Endodermal cell (in vitro differentiated cells): ENCODE measurements around the gene PPP1R3E. TPM values are rescaled to one million over a fixed set of nuclear protein-coding genes. Genes with fewer than 3 reads are reported as not detected.

Experiments
- DNase-seq: peaks from one replicate; pipeline ENCODE4 v3.0.0-alpha.2; 2017
- H3K27ac ChIP-seq: 2 replicates; pipeline ENCODE4 v1.5.1; 2013; ENCODE audit warnings: mild to moderate bottlenecking, low read depth, low read length, moderate library complexity
- H3K27me3 ChIP-seq: 2 replicates; pipeline ENCODE4 v1.6.1; 2013; ENCODE audit warnings: mild to moderate bottlenecking, low read length, moderate library complexity; ENCODE audit not compliant: insufficient read depth, control insufficient read depth, poor library complexity, severe bottlenecking
- H3K36me3 ChIP-seq: 2 replicates; pipeline ENCODE4 v1.7.0; 2013; ENCODE audit warnings: mild to moderate bottlenecking, low read length, moderate library complexity; ENCODE audit not compliant: control insufficient read depth, insufficient read depth
- H3K4me1 ChIP-seq: one replicate; pipeline ENCODE4 v1.7.0; 2013; ENCODE audit warnings: low read length; ENCODE audit not compliant: control insufficient read depth, insufficient read depth
- H3K4me3 ChIP-seq: 2 replicates; pipeline ENCODE4 v1.5.1; 2013; ENCODE audit warnings: mild to moderate bottlenecking, low read length, moderate library complexity
- H3K9ac ChIP-seq: 2 replicates; pipeline ENCODE4 v1.6.1; 2013; ENCODE audit warnings: mild to moderate bottlenecking, low read length, moderate library complexity; ENCODE audit not compliant: poor library complexity, severe bottlenecking; ENCODE audit errors: extremely low read depth
- H3K9me3 ChIP-seq: 2 replicates; pipeline ENCODE4 v1.6.1; 2013; ENCODE audit warnings: mild to moderate bottlenecking, low read length, moderate library complexity; ENCODE audit not compliant: control insufficient read depth
- H3K27ac Mint-ChIP-seq: 2 replicates; pipeline ENCODE4 v1.8.0; 2020; ENCODE audit warnings: mixed read lengths
- H3K27me3 Mint-ChIP-seq: 2 replicates; pipeline ENCODE4 v1.8.0; 2021; ENCODE audit warnings: mild to moderate bottlenecking, mixed read lengths; ENCODE audit not compliant: insufficient read depth
- H3K36me3 Mint-ChIP-seq: 2 replicates; pipeline ENCODE4 v1.8.0; 2020; ENCODE audit warnings: low read depth, mixed read lengths
- H3K4me1 Mint-ChIP-seq: 2 replicates; pipeline ENCODE4 v1.8.0; 2020; ENCODE audit warnings: mixed read lengths
- H3K4me3 Mint-ChIP-seq: 2 replicates; pipeline ENCODE4 v1.8.0; 2020; ENCODE audit warnings: mild to moderate bottlenecking, moderate library complexity, mixed read lengths
- H3K9me3 Mint-ChIP-seq: 2 replicates; pipeline ENCODE4 v1.8.0; 2020; ENCODE audit warnings: mild to moderate bottlenecking, mixed read lengths
- WGBS, 2 experiments: methylation state at CpG; one replicate each; pipeline versions ENCODE4 v1.1.5 to v1.1.7; 2013; ENCODE audit warnings: missing lambda C conversion rate in 2 of 2, mixed read lengths in 1 of 2; ENCODE audit not compliant: insufficient coverage in 1 of 2, insufficient read length in 1 of 2; 5-methylcytosine and 5-hydroxymethylcytosine counted together
- long read RNA-seq, 4 experiments: library from polyadenylated mRNA in 2 of 4; library from RNA in 1 of 4; library from capped mRNA in 1 of 4; stranded (forward) in 3 of 4; unstranded in 1 of 4; transcript quantifications; one replicate each; pipeline ENCODE4 v2.0.0, GENCODE V29; 2020 to 2021; ENCODE audit warnings: inconsistent platforms in 1 of 4
- polyA plus RNA-seq, 2 experiments: library from polyadenylated mRNA; stranded (reverse); fragments of 50-300 nt; gene quantifications; one replicate each; pipeline ENCODE4 v1.2.3, GENCODE V29; 2013
- total RNA-seq, 2 donors: library from RNA; stranded (reverse); fragmentation: NEBNext Ultra II Directional in 1 of 2; extraction: Animal tissue kit (Norgen Biotek cat#: 25700) in 1 of 2; gene quantifications; 2 replicates in 1 of 2; 3 replicates in 1 of 2; pipeline ENCODE4 v1.2.1, GENCODE V29; 2021
- TF ChIP-seq, protein P1 (sequence below): fragments of 200-600 bp; sonication (generic); conservative IDR thresholded peaks from 2 replicates; pipeline ENCODE4 v1.5.0; 2021; ENCODE audit warnings: antibody characterized with exemption, mild to moderate bottlenecking

The PPP1R3E gene, protein sequence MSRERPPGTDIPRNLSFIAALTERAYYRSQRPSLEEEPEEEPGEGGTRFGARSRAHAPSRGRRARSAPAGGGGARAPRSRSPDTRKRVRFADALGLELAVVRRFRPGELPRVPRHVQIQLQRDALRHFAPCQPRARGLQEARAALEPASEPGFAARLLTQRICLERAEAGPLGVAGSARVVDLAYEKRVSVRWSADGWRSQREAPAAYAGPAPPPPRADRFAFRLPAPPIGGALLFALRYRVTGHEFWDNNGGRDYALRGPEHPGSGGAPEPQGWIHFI
- total RNA-seq: 1 to 10 TPM; 5.7 to 6.5 TPM
- 9.8 TPM for polyA plus RNA-seq (2013, experiment 1 of 2)
- polyA plus RNA-seq (2013, experiment 2 of 2): 9.6 TPM
- long read RNA-seq, experiment 1: 0 reads
- long read RNA-seq, experiment 2, partial matches to known transcripts: 0 of 3 reads
- long read RNA-seq, experiment 2, other reads (novel, unspliced or antisense): 3 of 3 reads
- long read RNA-seq, experiment 3, partial matches to known transcripts: 0 of 1 reads
- long read RNA-seq, experiment 3, other reads (novel, unspliced or antisense): 1 of 1 reads
- long read RNA-seq, experiment 4: 0 reads

DNA sequence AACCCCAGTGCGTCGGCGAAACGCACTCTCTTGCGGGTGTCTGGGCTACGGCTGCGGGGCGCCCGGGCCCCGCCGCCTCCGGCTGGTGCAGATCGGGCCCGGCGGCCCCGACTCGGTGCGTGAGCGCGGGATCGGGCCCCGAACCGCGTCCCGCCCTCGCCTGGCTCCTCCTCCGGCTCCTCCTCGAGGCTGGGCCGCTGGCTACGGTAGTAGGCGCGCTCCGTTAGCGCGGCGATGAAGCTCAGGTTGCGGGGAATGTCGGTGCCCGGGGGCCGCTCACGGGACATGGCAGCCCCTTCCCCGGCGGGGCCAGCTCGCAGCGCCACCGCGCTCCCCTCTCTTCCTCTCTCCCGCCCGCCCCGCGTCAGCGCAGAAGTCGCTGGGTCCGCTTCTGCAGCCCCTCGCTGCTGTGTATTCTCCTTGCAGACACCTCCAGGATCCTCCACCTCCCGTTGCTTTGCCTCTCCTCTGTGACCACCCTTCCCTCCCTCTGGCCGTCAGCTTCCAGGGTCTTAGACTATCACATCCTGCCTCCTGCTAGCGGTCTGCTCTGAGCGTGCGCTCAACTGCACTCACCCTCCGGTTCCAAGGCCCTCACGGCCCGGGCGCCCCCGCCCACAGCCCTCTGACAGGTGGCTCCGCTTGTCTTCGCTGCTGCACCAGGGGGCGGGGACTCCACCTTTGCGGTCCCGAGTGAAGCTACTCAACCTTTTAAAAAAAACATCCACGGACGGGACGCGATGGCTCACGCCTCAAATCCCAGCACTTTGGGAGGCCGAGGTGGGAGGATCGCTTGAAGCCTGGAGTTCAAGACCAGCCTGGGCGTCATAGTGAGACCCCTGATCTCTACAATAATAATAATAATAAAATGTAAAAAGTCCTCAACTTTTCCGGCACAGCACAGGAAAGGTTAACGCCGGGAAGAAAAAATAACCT is at the start of gene PPP1R3E:
Gene PPP1R3E (minus strand): TSS at position 570 of the 936 bp plus-strand sequence. CDS start 283 bp downstream, at position 287.
- peaks cover 15% of the 10 kb centered on the region for H3K4me1 Mint-ChIP-seq
- TF ChIP-seq, protein P1, sequence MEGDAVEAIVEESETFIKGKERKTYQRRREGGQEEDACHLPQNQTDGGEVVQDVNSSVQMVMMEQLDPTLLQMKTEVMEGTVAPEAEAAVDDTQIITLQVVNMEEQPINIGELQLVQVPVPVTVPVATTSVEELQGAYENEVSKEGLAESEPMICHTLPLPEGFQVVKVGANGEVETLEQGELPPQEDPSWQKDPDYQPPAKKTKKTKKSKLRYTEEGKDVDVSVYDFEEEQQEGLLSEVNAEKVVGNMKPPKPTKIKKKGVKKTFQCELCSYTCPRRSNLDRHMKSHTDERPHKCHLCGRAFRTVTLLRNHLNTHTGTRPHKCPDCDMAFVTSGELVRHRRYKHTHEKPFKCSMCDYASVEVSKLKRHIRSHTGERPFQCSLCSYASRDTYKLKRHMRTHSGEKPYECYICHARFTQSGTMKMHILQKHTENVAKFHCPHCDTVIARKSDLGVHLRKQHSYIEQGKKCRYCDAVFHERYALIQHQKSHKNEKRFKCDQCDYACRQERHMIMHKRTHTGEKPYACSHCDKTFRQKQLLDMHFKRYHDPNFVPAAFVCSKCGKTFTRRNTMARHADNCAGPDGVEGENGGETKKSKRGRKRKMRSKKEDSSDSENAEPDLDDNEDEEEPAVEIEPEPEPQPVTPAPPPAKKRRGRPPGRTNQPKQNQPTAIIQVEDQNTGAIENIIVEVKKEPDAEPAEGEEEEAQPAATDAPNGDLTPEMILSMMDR: no peak
- Histone ChIP-seq H3K27ac (peak within 1 kb of the TSS; percentile 89), H3K9me3 (no peaks in the 10 kb centered on the region), H3K27me3 (peaks cover 5% of the 10 kb centered on the region), H3K36me3 (peaks cover 6% of the 10 kb centered on the region), H3K4me3 (peak within 1 kb of the TSS; percentile 81), H3K9ac (peak within 1 kb of the TSS; percentile 46), H3K4me1 (peaks cover under 1% of the 10 kb centered on the region)
- H3K9me3 Mint-ChIP-seq: no peaks in the 10 kb centered on the region
- peak within 1 kb of the TSS; percentile 94 for H3K27ac Mint-ChIP-seq
- H3K27me3 Mint-ChIP-seq: peaks cover 22% of the 10 kb centered on the region
- peak; percentile 82 for DNase-seq
- WGBS, 2 experiments: 4 to 10% methylated on average over 22 to 80 of the region's 81 CpGs
- H3K36me3 Mint-ChIP-seq: peaks cover 3% of the 10 kb centered on the region
- H3K4me3 Mint-ChIP-seq: peak within 1 kb of the TSS; percentile 74

DNA sequence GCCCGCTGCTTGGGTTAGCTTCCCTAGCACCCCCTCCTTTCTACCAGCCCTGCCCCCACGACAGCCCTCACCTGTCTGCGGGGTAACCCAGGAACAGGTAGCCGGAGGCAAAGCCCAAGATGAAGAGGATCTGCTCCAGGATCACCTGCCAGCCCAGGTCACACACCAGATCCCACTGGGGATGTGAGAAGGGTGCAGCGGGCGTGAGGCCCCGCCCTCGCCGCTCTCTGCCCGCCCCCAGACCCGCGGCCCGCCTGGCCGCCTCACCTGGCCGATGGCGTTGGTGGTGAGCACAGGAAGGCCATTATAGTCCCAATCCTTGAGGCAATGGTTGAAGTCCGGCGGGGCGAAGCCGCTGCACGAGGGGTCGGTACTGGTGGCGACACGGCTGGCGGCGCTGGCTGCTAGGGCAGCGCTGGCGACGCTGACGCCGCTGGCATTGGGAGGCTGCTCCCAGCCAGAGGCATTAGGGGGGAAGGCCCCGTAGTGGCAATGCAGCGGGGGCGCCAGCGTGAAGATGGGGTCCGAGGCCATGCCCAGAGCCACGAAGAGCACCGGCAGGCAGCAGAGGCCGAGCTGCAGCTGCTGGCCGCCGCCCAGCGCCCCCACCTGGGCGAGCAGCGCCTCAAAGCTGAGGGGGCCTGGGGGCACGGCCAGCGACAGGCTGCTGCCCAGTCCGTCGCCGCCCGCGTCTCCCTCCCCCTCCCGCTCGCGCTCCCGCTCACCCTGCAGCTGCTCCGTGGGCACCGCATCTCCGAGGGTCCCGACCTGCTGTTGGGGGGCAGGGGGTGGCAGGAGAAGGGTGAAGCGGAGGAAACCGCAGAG is 49.2 kb upstream of the PPP1R3E start:
- Histone ChIP-seq H3K27ac (peak overlapping the region; percentile 79), H3K4me3 (peak overlapping the region; percentile 81), H3K27me3 (peaks cover 8% of the 10 kb centered on the region), H3K36me3 (peaks cover 6% of the 10 kb centered on the region), H3K9me3 (no peaks in the 10 kb centered on the region), H3K9ac (peak overlapping the region; percentile 41), H3K4me1 (no peaks in the 10 kb centered on the region)
- Mint-ChIP-seq H3K4me3 (peak overlapping the region; percentile 60), H3K4me1 (peaks cover 1% of the 10 kb centered on the region), H3K9me3 (peaks cover 1% of the 10 kb centered on the region), H3K27me3 (peaks cover 46% of the 10 kb centered on the region), H3K27ac (no peak overlapping the region), H3K36me3 (peaks cover 24% of the 10 kb centered on the region)
- DNase-seq: peak; percentile 76
- TF ChIP-seq, protein P1: peak; percentile 38
- WGBS, 2 experiments: 4 to 11% methylated on average over 17 to 61 of the region's 61 CpGs
